GM13977 (cell line): ENCODE data around the gene CLIP4.

Experiments
- DNase-seq: peaks from one replicate; pipeline ENCODE4 v3.0.0; 2012; ENCODE audit warnings: low spot score
- CTCF ChIP-seq: IDR thresholded peaks from 2 replicates; pipeline ENCODE4 v1.5.1; 2012; ENCODE audit warnings: mild to moderate bottlenecking, control low read depth; ENCODE audit not compliant: insufficient read depth; ENCODE audit errors: extremely low read depth, missing control alignments
- in situ Hi-C: fragments of 300-500 bp; cut with MboI; formaldehyde crosslinking; loops from one replicate; pipeline ENCODE4 v1.12.0; 2022; ENCODE audit warnings: low sequenced_read_pairs, low pct_unique_long_range_greater_than_20kb, mixed read lengths, inconsistent platforms; ENCODE audit not compliant: unreplicated experiment

Gene CLIP4

DNA sequence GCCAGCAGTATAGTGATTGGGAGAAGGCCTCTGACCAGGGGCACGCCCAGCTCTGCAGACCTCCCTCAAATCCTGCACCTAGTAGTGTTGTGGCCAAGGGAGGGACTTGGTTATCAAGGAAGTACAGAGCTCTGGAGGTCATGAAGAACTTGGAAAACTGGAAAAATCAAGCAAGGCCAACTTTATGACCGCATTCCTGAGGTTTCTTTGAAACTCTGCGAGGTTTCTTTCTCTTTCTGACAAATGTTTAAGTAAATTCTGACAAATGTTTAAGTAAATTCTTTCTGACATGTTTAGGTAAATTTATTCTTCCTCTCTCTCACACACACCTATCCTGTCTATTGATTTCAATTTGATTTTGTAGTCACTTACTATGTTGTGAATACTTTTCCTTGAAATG is 31.0 kb downstream of the CLIP4 start:
- no peak for TF ChIP-seq CTCF
- DNase-seq = no peak
- in situ Hi-C loops = no loop called here

DNA sequence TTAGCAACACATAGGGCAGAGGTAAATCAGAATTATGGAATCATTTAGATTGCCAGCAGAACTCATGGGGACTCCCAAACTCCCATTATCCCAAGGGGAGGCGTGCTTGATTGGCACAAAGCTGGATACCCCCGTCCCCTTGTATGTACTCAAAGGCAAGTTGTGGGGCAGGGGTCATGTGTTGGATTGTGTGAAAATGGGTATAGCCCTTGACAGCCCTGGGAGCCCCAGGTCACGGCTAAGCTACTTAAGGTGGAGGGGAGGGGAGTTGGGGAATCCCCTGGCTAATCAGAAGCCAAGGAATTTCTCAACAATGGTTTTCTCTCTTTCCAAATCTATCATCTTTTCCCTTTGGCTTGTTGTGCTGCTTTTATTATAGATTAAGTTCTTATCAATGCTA is 32.7 kb downstream of the CLIP4 start:
- TF ChIP-seq CTCF = no peak
- in situ Hi-C loops = no loop called here
- DNase-seq = no peak

DNA sequence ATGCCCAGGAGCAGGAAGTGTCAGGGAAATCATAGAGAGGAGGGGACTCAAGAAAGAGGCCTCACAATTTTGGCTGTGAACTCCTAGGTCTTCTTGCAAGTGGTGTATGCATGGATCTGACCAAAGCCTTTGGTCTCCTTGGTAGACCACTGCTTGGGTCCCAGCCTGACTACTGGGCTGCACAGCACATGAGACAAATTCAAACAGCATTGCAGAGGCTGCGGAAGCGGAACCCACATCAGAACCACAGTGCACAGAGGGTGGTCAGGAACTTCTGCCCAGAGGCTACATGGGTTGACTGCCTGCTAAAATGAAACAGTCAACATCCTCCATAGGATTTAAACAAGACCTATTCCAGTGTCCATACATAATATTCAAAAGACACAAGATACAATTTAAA is 39.4 kb downstream of the CLIP4 start:
- in situ Hi-C loops = no loop called here
- TF ChIP-seq CTCF = no peak
- no peak for DNase-seq

GRCh38 chr2:29155578-29155977 is 40.4 kb downstream of the CLIP4 start:
- in situ Hi-C loops = no loop called here
- no peak for TF ChIP-seq CTCF
- DNase-seq = no peak

- no peak for TF ChIP-seq CTCF
- DNase-seq = no peak
- in situ Hi-C loops = no loop called here
These were observed 41.9 kb downstream of the CLIP4 start for GRCh38 chr2:29157131-29157530.

GRCh38 chr2:29159125-29159524 is 43.9 kb downstream of the CLIP4 start:
- no peak for DNase-seq
- in situ Hi-C loops = no loop called here
- no peak for TF ChIP-seq CTCF

DNA sequence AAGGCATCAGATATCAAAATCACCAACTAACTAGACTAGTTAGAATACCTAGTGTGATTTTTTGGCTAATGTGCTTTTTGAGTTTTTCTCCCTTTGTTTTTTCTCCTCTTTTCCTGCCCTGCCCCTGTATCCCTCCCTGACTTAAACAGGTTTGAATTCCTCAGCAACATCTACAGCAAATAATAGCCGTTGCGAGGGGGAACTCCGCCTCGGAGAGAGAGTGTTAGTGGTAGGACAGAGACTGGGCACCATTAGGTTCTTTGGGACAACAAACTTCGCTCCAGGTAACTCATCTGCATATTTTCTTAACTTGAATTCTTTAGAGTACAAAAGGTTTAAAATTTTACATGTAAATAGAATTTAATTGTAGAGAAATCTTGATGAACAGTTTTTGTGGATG is 45.0 kb downstream of the CLIP4 start:
- DNase-seq = no peak
- in situ Hi-C loops = no loop called here
- TF ChIP-seq CTCF = no peak
